Stimulated activated CD4-positive, alpha-beta T cell treated with anti-CD3 and anti-CD28 coated beads, Interleukin-1b, Interleukin-23, amount 100 ng/mL, for 4 hours (primary cell): ENCODE data around the gene CLUH.
"Not testable (repeated sequence)": the region's sequence is repeated elsewhere in the genome, so short reads cannot be mapped to it uniquely, and the experiment has no call there.

Experiments used
- DNase-seq, 2 donors: peaks; one replicate each; pipeline ENCODE4 v3.0.0-alpha.2; 2020; ENCODE audit warnings: low read depth in 2 of 2

Gene CLUH

DNA sequence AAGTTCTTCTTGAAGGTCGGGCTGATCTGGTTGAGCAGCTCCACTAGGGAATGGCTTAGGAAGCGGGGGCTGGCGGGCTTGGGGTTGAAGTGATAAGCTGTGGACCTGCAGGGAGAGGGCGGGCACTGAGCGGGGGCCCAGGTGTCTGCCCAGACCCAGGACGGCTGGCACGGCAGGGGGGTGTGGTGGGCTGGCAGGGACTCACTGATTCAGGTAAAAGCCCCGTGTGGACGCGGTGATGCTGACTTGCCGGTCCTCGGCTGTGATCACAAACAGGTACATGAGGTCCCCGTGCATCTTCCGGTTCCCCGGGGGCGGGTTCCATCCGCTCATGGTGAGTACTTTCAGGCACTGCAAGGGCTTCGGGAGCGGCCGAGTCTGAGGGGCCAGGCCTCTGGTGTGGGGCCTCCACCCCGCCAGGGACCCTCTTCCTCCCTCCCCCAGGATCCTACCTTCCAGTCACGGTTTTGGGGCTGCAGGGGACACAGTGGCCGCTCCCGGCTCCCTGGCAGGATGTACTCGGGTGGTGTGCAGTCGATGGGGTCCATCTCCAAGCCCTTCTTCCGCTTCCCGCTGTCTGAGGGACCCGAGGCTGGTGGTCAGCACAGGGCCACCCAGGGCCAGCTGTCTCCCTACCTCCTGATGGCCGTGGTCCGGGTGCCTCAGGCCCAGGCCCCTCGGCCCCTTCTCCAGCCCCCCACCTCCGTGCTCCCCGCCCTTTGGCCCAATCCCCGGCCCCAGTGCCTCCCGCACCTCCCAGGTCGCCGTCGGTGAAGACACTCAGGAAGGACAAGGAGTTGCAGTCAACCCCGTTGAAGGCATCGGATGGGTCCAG lies 10.2 kb downstream of the CLUH start:
- no peak for DNase-seq

DNA sequence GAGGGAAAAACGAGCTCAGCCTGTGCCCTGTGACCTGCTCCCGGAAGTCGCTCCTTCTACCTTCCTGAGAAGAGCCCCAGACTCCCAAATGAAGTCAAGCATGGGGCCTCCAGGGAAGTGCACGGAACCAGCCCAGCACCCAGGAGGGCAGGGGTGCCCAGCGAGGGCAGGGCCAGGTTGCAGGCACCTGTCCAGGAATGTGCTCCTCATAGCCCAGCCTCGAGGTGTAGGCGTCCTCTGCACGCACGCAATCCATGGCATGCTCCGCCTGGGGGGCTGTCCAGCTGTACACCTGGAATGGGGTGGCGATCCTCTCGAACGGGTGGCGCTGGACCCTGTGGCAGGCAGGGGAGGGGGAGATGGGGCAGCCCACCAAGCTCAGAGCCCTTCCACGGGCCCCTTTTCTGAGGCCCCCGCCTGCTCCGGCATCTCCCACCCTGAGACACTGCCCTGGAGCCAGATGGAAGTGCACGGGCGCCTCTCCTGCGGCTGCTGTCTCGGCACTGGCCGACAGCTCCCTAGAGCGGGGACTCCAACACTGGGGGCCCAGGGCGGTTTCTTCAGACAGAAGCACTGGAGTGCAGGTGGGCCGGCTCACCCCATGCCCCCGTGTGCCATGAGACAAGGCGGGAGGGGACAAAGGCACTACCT lies 10.9 kb downstream of the CLUH start:
- no peak for DNase-seq

DNA sequence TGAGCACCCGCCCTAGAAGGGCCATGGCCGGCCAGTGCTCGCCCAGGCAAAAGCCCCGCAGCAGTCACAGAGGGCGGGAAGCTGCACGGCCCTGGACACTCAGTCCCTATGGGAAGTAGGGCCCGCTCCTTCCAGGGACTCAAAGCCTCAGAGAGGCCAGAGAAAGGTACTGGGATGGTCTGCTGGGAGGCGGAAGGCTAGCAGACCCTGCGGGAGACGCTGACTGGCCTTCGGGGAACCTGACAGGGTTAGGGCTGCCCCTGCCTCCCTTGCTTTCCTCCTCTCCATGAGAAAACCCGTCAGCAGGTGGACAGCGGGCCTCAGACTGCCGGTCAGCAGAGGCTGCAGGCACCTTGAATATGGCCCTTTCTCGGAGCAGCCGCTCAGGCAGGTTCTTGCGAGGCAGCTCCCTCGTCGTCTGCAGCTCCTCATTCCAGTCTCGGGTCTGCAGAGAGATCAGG lies 11.5 kb downstream of the CLUH start:
- no peak for DNase-seq

DNA sequence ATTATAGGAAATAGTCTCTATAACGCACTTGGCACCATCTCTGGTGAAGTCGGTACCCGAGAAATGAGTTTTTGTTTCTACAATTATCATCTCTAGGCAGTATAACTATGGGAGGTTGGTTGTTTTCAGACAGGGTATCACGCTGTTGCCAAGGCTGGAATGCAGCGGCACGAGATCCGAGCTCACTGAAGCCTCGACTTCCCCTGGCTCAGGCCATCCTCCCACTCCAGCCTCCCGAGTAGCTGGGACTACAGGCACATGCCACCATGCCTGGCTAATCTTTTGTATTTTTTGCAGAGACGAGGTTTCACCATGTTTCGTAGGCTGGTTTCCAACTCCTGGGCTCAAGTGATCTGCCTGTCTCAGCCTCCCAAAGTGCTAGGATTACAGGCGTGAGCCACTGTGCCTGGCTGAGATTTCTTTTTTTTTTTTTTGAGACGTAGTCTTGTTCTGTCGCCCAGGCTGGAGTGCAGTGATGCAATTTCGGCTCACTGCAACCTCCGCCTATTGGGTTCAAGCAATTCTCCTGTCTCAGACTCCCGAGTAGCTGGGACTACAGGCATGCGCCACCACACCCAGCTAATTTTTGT lies 12.3 kb downstream of the CLUH start:
- DNase-seq: not testable (repeated sequence)

DNA sequence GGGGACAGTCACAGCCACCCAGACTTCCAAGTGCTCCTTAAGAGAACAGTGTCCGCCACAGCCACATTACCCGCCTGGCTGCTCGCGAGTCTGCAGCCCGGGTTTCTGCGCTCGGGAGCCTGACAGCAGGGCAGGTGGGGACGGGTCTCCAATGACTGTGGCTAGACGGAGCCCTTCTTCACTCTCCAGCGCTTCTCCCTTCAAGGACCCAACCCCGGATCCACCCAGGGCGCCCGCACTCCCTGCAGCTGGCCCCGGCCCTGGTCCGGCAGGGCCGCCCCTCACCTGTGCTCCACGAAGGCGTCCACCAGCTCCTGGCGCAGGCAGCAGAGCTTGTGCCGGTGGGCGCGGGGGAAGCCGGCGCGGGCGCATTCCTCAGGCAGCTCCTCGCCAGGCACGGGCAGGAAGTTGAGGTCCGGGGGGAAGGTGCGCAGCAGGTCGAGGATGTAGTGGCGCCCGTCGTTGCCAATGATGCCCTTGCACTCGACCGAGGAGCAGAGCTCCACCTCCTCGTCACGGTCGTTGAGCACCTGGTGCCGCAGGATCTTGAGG lies 13.9 kb downstream of the CLUH start:
- no peak for DNase-seq

DNA sequence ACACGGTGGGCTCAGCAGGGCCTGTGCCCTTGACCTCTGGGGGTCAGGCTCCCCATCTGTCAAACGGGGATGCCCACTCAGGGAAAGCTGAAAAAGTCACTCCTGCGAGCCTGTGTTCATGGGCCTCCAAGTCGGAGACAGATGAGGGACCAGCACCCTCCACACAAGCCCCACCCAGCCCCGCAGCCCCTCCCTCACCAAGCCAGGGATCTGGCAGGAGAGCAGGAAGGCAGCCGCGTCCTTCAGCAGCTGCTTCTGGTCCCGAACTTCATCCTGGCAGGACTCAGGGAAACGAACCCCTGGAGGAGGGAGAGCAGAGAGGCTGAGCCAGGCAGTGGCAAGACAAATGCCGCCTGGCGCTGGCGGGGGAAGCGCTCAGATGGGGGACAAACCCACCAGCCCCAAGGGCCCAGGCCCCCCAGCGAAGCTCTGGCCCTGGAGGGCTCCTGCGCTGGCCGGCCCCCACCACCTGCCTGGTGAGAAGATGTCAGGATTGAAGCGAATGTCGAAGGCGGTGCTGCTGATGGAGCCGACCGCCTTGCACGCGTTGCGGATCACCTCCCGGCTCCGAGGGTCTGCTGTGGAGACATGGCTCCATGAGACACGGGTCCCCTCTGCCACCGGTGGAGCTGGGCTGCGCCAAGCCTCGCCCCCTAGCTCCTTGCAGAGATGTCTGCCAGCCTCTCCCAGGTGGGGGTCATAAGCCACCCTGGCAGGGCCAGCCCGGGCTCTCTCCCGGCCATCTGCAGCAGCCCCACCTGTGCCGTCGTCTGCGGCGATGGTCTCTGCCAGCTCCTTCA lies 15.4 kb downstream of the CLUH start:
- DNase-seq: no peak

DNA sequence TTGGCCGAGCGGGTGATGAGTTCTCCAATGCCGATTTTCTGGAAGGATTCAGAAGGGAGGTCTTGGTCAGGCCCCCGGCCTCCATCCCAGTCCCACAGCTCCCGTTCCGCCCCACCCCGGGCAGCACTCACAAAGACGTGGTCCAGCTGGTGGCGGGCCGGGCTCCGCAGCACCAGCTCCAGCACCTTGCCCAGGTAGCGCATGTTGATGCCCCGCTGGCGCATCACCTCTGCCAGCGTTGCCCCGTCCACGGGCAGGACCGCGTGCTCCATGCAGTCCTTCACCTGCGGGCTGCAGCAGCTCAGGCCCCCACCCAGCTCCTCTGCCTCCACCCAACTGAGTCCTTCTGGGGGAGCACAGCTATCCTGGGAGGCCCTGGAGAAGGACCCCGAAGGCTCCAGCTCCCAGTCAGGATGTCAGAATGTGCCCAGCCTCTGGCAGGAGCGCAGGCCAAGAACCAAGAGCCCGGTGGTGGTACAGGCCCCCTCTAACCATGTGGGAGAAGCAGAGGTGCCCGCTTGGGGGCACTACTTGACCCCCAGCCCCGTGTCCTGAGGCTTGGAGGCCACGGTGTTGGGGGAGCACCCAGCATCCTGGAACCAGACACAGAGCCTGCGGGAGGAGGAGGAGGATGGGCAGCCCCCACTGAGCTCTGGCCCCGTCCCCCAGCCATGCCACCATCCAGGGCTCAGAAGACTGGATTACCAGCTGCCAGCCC lies 16.2 kb downstream of the CLUH start:
- DNase-seq: no peak

DNA sequence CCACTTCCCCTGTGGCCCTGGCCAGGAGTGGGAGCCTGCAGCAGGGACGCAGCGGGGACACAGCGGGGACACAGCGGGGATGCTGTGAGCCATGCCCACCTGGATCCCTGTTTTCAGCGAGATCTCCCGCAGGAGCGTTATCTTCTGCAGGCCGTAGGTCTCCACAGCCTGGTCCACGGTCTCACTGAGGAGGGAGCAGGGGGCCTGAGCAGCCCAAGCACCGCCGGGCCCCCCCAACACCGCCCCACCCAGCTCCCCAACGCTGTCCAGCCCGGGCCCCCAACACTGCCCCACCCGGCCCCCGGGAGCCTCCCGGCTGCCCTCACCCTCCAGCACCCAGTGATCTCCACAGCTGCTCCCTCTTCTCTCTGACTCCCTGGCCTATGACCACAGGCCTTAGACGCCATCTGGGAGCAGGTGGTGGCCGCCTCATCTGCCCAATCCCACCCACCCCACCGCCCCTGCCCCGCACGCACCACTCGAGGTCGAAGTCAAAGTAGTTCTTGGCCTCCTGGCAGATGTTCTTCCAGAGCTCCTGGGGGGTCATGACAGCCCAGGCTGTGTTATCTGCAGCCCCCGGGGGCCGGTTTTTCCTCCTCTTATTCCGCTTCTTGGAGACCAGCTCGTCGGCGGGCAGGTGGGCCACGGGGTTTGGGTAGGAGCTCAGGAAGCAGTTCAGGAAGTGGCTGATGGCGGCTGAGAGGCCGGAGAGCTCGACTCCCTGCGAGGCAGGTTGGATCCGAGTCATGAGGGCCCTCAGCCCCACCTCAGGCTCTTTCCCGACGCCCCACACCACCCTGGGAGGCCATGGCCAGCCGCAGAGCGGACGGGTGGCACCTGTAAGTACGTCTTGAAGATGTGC lies 17.0 kb downstream of the CLUH start:
- DNase-seq: no peak

DNA sequence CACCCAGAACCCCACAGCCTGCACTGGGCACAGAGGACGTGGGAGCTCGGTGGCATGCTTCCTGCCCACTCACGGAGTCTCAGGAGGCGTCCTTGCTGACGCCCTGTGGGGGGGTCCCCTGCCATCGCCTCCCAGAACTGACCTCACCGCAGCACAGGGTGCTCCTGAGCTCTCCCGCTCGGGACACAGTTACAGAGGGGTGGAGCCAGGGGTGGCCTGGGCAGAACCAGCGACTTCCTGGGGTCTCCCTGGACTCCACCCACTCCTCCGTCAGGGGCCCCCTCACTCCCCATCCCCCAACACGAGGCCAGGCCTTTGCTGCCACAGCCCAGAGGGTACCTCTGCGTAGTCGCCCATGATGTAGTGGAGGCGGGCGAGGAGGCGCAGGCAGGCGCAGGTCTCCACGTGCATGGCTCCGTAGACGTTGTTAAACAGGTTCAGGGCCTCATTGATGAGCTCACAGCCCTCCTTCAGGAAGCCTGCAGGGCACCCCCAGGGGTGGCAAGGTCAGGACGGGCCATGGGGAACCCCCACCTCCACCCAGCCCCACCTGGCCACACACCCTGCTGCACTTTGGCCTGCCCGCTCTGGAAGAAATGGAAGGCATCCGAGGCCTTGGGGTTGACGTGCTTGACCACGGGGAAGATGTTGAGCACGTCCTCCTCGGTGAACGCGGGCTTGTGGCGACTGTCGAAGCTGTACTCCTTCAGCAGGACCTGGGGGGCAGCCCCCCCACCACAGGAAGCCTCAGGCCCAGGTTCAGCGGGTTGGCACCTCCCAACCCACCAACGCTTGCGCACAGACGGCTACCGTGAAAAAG lies 17.8 kb downstream of the CLUH start:
- DNase-seq: no peak

DNA sequence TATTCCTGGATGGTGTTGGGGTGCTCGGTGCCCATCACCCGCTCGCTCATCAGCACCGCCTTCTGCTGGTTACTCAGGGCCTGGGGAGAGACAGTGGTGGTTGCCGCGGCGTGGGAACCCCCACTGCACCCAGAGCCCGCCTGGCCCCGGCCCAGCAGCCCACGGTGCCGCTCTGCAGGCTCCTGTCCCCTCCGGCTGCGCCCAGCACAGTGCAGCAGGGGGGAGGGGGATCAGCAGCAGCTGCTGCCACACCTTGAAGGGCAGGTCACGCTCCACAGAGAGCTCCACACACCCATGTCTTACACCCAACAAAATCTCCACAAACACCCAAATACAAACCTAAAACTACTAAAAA lies 18.8 kb downstream of the CLUH start:
- no peak for DNase-seq

DNA sequence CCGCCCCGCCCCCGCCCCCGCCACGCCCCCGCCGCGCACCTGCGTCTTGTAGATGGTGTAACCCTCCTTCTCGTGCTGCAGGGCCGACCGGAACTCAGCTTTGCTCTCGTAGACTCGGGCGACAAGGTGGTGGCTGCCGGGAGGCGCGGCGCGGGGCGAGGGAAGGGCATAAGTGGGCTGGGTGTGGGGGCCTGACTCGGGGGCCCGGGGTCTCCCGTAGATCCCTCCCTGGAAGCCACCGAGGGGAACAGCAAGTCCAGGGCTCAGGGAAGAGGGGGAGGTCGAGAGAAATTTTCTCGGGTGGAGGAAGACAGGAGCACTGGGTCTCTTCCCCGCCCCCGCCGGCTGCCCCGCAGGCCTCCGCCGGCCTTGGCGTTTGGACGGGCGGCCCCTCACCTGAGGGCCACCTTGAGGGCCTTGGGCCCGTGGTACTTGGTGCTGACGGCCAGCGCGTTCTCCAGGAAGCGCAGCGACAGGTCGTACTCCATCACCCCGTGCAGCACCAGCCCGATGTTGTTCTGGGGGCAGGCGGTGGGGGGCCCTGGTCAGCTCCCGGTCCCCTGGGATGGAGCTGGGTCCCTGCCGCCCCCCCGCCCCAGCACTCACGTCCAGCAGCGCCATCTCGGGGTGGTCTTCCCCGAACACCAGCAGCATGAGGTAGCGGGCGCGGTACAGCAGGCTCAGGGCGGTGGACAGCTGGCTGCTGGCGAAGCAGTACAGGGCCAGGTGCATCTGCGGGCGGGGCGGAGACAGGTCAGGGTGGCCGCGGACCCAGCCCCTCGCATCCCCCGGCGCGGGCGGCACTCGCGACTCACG lies 19.4 kb downstream of the CLUH start:
- DNase-seq: no peak

DNA sequence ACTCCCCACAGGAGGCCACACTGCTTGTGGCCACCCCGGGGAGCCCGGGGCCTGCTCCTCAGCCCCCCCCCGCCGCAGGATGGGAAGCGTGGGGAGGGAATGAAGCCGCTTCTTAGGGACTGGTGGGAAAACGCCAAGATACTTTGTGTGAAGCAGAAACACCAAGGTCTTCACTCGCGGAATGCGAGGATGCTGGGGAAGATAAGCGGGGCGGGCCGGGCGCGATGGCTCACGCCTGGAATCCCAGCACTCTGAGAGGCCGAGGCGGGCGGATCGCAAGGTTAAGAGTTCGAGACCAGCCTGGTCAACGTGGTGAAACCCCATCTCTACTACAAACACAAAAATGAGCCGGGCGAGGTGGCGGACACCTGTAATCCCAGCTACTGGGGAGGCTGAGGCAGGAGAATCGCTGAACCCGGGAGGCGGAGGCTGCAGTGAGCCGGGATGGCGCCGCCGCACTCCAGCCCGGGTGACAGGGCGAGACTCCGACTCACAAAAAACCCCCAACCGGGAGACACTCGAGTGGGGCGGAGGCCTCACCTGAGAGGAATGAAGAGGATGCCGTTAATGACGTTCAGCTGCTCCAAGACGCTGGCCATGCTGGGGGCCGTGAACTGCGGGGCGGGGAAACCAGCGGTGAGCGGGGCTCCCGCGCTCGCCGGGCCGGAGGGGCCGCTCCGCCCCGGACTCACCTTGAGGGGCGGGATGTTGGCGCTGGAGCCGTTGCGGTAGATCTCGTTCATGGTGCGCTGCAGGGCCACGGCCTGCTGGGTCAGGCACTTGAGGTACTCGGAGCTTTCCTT lies 20.3 kb downstream of the CLUH start:
- DNase-seq: no peak

DNA sequence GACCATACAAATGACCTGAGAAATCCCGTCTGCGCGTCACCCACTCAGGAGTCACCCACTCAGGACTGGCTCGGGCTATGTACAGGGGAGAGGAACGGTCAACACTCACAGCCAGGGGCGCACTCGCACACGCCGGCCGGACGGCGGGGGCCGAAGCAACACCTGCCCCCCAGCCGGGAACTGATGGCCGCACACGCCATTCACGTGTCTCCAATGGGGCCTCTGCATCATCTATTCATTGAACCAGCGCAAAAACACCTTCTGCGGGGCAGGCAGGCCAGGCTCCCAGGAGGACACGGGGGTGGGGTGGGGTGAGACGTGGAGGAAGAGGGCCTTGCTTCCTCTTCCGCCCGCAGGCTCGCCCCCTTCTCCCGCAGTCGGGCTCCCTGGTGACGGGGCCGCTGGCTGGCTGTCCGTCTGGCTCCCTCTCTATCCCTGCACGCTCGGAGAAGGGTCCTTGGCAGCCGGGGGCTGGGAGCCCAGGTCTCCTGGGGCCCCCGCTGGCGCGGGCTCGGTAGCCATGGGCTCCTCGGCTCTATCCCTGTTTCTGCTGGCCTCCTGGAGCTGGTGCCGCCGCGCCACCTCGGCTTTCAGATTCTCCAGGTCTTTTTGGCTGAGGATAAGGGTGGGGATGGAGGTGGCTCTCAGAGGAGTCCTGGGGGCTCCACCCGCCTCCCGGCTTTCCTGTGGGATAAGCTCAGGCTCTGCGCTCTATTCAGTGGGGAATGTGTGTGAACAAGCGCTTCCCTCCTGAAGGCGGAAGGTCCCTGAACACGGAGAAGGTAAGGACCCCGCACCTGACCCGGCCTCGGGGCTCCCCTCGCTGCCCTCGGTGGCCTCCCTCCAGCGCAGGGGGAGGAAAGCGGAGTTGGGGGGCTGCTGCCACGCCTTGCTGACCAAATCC lies 21.1 kb downstream of the CLUH start:
- DNase-seq: no peak

DNA sequence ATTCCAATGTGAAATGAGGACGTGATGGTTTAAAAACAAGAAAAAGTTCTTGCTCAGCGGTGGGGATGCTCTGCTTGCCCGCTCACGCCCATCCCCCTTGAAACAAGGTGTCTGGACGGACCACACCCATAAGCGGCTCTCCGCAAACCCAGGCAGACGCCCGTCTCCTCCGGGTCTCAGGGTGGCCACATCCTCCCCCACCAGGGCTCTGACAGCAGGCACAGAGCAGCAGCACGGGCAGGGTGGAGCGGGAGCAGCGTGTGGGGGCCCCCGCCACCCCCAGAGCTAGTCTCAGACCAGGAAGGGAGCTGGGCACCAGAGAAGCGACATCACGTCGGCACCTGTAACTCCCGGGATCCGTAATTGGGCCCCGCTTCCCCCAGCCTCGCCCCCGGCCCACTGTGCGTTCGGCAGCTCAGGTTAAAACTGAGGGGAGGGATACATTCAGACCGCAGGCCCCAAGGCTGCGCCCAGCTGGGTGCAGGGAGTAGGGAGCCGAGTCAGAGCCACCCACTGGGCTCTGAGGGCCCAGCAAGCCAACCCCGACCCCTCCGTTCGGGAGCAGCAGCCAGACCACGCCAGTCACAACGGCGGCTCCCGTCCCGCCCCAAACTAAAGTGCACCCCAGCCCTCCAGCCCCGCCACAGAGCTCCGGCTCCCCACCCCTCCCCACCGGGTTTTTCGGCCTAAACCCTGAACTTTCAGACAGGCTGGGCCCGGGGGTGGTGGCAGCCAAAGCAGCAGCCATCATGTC lies 22.0 kb downstream of the CLUH start:
- no peak for DNase-seq

DNA sequence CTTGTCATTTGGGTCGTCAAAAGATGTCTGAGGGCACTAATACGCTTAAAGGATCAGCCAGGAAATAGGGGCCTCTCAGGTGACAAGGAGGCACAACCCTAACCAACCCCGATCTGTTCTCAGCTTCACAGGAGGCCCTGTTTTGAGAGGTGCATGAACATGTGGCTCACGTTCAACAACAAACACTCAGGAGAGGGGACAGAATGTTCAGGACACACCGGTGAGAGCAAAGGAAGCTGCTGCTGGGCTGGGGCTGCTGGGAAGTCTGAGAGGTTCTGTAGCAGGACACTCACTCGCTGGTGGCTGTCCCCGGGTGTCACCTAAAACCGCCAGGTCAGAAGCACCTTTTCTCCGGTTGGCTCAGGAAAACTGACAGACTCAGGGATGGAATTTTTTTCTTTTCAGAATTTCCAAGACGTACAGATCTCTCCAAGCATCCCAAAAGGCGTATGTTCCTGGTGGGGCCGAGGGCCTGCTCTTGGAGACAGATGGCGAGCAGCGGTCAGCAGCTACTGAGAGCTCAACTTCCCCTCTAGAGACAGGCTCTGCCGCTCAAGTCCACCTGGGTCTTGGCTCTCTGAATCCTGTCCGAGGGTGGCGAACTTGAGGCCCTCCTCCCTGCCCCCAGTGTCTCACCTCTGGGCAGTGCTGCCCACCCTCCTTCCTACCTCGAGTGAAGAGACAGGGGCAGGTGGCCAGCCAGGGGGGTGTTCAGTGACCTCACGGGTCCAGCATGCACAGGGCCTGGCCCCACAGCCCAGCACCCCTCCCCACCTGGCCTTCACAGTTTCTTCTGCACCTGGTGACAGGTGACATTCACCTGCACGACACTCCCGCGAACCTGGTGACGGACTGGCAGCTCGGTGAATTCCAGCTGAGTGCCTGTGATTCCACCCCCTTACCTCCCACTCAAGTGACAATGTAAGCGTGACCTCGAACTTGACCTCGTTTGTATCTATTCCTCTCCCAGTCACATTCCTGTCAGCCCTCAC lies 22.9 kb downstream of the CLUH start:
- no peak for DNase-seq
